ENCODE results near the gene HIVEP1. TPM values are rescaled to one million over a fixed set of nuclear protein-coding genes. Genes with fewer than 3 reads are reported as not detected.

The HIVEP1 gene
- polyA plus RNA-seq, 3 donors = 1.7 to 8.7 (median 2.7) TPM

DNA sequence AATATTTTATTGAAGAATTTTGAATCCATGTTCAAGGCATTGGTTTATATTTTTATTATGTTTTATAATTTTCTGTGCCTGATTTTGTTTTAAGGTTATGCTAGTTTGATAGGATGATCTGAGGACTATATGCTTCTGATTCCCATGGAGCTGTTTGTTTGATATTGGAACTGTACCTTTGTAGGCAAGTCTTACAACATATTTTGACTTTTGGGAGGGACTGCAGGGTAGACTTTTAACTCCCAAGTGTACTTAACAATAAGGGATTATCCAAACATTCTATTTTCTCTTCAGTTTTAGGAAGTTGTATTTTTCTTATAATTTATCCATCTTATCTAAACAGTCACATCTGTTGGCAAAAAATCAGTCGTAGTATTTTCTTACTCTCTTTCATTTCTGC is 82.6 kb downstream of the HIVEP1 start:
- Mint-ChIP-seq H3K4me1 (peaks cover 6% of the 10 kb centered on the region), H3K27me3 (ENCODE audit: low read depth in 3 of 3) (no peaks in the 10 kb centered on the region), H3K36me3 (peaks cover 0 to 1% of the 10 kb centered on the region in 2 donors), H3K27ac (no peak overlapping the region), H3K9me3 (peaks cover 0 to 6% (median 0%) of the 10 kb centered on the region in 7 donors), H3K4me3 (no peak overlapping the region)
- Histone ChIP-seq H3K4me2 (replicated peaks; ENCODE audit: extremely low read depth, low read length, poor library complexity, severe bottlenecking) (no peak overlapping the region), H4K20me1 (ENCODE audit: insufficient read depth, low read length) (no peaks in the 10 kb centered on the region), H3K27me3 (ENCODE audit: control insufficient read depth in 2 of 2, insufficient read depth in 2 of 2, low read length in 2 of 2) (no peaks in the 10 kb centered on the region), H3K27ac (ENCODE audit: low read depth in 1 of 2, low read length in 2 of 2) (no peak overlapping the region), H3K4me3 (replicated peaks in 1 of 3; ENCODE audit: low read depth in 2 of 3, low read length in 3 of 3) (no peak overlapping the region), H3K9me3 (replicated peaks in 1 of 2; ENCODE audit: control insufficient read depth in 1 of 2, insufficient read depth in 1 of 2, low read length in 2 of 2) (no peaks in the 10 kb centered on the region), H2AFZ (ENCODE audit: insufficient read depth, low read depth, low read length, poor library complexity, severe bottlenecking) (no peak overlapping the region), H3K4me1 (ENCODE audit: control insufficient read depth in 1 of 2, insufficient read depth in 2 of 2, low read length in 2 of 2) (peaks cover 5% of the 10 kb centered on the region in 2 donors), H3K36me3 (replicated peaks in 1 of 2; ENCODE audit: control insufficient read depth in 1 of 2, insufficient read depth in 2 of 2, low read length in 2 of 2) (no peaks in the 10 kb centered on the region), H3K79me2 (ENCODE audit: insufficient read depth, low read length) (no peaks in the 10 kb centered on the region), H3K9ac (ENCODE audit: insufficient read depth, low read length, poor library complexity, severe bottlenecking) (no peak overlapping the region)
- no CpG with 5 or more reads among the region's 1 CpG for WGBS (ENCODE audit: insufficient coverage)
- TF ChIP-seq, protein P1, sequence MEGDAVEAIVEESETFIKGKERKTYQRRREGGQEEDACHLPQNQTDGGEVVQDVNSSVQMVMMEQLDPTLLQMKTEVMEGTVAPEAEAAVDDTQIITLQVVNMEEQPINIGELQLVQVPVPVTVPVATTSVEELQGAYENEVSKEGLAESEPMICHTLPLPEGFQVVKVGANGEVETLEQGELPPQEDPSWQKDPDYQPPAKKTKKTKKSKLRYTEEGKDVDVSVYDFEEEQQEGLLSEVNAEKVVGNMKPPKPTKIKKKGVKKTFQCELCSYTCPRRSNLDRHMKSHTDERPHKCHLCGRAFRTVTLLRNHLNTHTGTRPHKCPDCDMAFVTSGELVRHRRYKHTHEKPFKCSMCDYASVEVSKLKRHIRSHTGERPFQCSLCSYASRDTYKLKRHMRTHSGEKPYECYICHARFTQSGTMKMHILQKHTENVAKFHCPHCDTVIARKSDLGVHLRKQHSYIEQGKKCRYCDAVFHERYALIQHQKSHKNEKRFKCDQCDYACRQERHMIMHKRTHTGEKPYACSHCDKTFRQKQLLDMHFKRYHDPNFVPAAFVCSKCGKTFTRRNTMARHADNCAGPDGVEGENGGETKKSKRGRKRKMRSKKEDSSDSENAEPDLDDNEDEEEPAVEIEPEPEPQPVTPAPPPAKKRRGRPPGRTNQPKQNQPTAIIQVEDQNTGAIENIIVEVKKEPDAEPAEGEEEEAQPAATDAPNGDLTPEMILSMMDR (IDR thresholded peaks at IDR 0.05) = no peak
- intact Hi-C loops (cut with micrococcal nuclease) = no loop called here
- no peak for DNase-seq

DNA sequence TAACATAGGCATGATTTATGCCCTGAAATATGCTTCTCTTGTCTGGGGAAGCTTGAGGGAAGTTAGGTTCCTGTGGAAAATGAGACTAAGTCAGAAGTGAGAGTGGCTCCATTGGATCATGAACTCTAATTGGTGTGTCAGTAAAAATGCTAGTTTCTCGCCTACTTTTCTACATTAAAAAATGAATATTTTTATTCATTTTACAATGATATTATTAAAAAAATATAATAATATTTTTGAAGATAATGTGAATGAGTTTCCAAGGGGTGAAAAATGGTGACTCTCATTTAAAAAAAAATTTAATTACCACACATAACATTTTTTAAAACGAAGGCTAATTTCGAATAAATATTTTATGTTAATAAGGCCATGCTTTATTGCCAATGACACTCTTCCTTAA is 84.2 kb downstream of the HIVEP1 start:
- Mint-ChIP-seq H3K36me3 (peaks cover 0 to 1% of the 10 kb centered on the region in 2 donors), H3K27ac (no peak overlapping the region), H3K4me3 (no peak overlapping the region), H3K4me1 (no peaks in the 10 kb centered on the region), H3K9me3 (peaks cover 0 to 6% (median 0%) of the 10 kb centered on the region in 7 donors), H3K27me3 (ENCODE audit: low read depth in 3 of 3) (no peaks in the 10 kb centered on the region)
- H3K4me1 ChIP-seq (ENCODE audit: control insufficient read depth in 1 of 2, insufficient read depth in 2 of 2, low read length in 2 of 2) = no peaks in the 10 kb centered on the region
- no peaks in the 10 kb centered on the region for H4K20me1 ChIP-seq (ENCODE audit: insufficient read depth, low read length)
- H3K79me2 ChIP-seq (ENCODE audit: insufficient read depth, low read length) = no peaks in the 10 kb centered on the region
- no peak overlapping the region for H3K4me2 ChIP-seq (replicated peaks; ENCODE audit: extremely low read depth, low read length, poor library complexity, severe bottlenecking)
- no peak overlapping the region for H2AFZ ChIP-seq (ENCODE audit: insufficient read depth, low read depth, low read length, poor library complexity, severe bottlenecking)
- no peaks in the 10 kb centered on the region for H3K9me3 ChIP-seq (replicated peaks in 1 of 2; ENCODE audit: control insufficient read depth in 1 of 2, insufficient read depth in 1 of 2, low read length in 2 of 2)
- H3K9ac ChIP-seq (ENCODE audit: insufficient read depth, low read length, poor library complexity, severe bottlenecking) = no peak overlapping the region
- intact Hi-C loops (cut with micrococcal nuclease) = no loop called here
- H3K36me3 ChIP-seq (replicated peaks in 1 of 2; ENCODE audit: control insufficient read depth in 1 of 2, insufficient read depth in 2 of 2, low read length in 2 of 2) = no peaks in the 10 kb centered on the region
- H3K27ac ChIP-seq (ENCODE audit: low read depth in 1 of 2, low read length in 2 of 2) = no peak overlapping the region
- H3K27me3 ChIP-seq (ENCODE audit: control insufficient read depth in 2 of 2, insufficient read depth in 2 of 2, low read length in 2 of 2) = no peaks in the 10 kb centered on the region
- TF ChIP-seq, protein P1 (IDR thresholded peaks at IDR 0.05) = no peak
- WGBS (ENCODE audit: insufficient coverage) = no CpG with 5 or more reads among the region's 3 CpGs
- H3K4me3 ChIP-seq (replicated peaks in 1 of 3; ENCODE audit: low read depth in 2 of 3, low read length in 3 of 3) = no peak overlapping the region
- DNase-seq = no peak
